GM12878 (cell line): ENCODE results near the gene PARP16. TPM values are rescaled to one million over a fixed set of nuclear protein-coding genes. Genes with fewer than 3 reads are reported as not detected.
A peak's percentile ranks its signal among the peaks of the same experiment; 100 is the strongest.

Source experiments
- CBX5 ChIP-seq: sonication (generic); IDR thresholded peaks from 2 replicates; pipeline ENCODE4 v1.6.1; 2016; ENCODE audit warnings: low read depth, moderate library complexity, mild to moderate bottlenecking, inconsistent platforms
- CHD2 ChIP-seq: IDR thresholded peaks from 2 replicates; pipeline ENCODE4 v1.6.1; 2011; ENCODE audit warnings: low read depth, low read length, improper control_type of control experiment, borderline replicate concordance
- E4F1 ChIP-seq: fragments of 450-650 bp; IDR thresholded peaks from 2 replicates; pipeline ENCODE4 v1.6.1; 2018; ENCODE audit warnings: borderline replicate concordance, mild to moderate bottlenecking; ENCODE audit not compliant: partially characterized antibody
- EGR1 ChIP-seq, 2 experiments: IDR thresholded peaks; 1 replicate in 1 of 2; 2 replicates in 1 of 2; pipeline ENCODE4 v1.6.1; 2011 to 2012; ENCODE audit warnings: low read depth in 2 of 2, low read length in 2 of 2, borderline replicate concordance in 1 of 2, mild to moderate bottlenecking in 1 of 2, moderate library complexity in 1 of 2
- EZH2 ChIP-seq: IDR thresholded peaks from 2 replicates; pipeline ENCODE4 v1.6.1; 2012; ENCODE audit warnings: low read depth, mild to moderate bottlenecking, control low read depth, inconsistent platforms, low read length, borderline replicate concordance; ENCODE audit not compliant: control insufficient read depth
- HCFC1 ChIP-seq: fragments of 150-350 bp; IDR thresholded peaks from 2 replicates; pipeline ENCODE4 v1.6.1; 2014; ENCODE audit warnings: low read length
- HDGF ChIP-seq: fragments of 450-650 bp; IDR thresholded peaks from 2 replicates; pipeline ENCODE4 v1.6.1; 2016; ENCODE audit warnings: antibody characterized with exemption
- IKZF1 ChIP-seq: fragments of 450-650 bp; conservative IDR thresholded peaks from 2 replicates; pipeline ENCODE4 v1.6.1; 2017; ENCODE audit warnings: antibody characterized with exemption, mild to moderate bottlenecking
- MEF2A ChIP-seq: IDR thresholded peaks from 2 replicates; pipeline ENCODE4 v1.6.1; 2011; ENCODE audit warnings: low read depth, mild to moderate bottlenecking, low read length, moderate library complexity; ENCODE audit not compliant: insufficient read depth
- MLLT1 ChIP-seq: fragments of 450-650 bp; IDR thresholded peaks from 2 replicates; pipeline ENCODE4 v1.6.1; 2016; ENCODE audit warnings: mild to moderate bottlenecking
- NR2C1 ChIP-seq: fragments of 450-650 bp; IDR thresholded peaks from 2 replicates; pipeline ENCODE4 v1.6.1; 2017; ENCODE audit warnings: antibody characterized with exemption, mild to moderate bottlenecking, moderate library complexity
- PRDM15 ChIP-seq: fragments of 450-650 bp; formaldehyde crosslinking; IDR thresholded peaks from 2 replicates; pipeline ENCODE4 v1.4.0; 2020; ENCODE audit warnings: mild to moderate bottlenecking, moderate library complexity
- RBBP5 ChIP-seq: fragments of 200-600 bp; sonication (generic); conservative IDR thresholded peaks from 2 replicates; pipeline ENCODE4 v1.6.1; 2016
- RCOR1 ChIP-seq: conservative IDR thresholded peaks from 2 replicates; pipeline ENCODE4 v1.6.1; 2012; ENCODE audit warnings: low read depth, low read length, improper control_type of control experiment
- RUNX3 ChIP-seq: IDR thresholded peaks from 2 replicates; pipeline ENCODE4 v1.6.1; 2012; ENCODE audit warnings: low read length, inconsistent platforms
- TCF3 ChIP-seq: IDR thresholded peaks from 2 replicates; pipeline ENCODE4 v1.6.1; 2012; ENCODE audit warnings: low read depth, mild to moderate bottlenecking, low read length, borderline replicate concordance; ENCODE audit not compliant: insufficient read depth
- TCF7 ChIP-seq: IDR thresholded peaks from 2 replicates; pipeline ENCODE4 v1.6.1; 2014; ENCODE audit warnings: antibody characterized with exemption, borderline replicate concordance
- USF2 ChIP-seq: IDR thresholded peaks from 2 replicates; pipeline ENCODE4 v1.6.1; 2011; ENCODE audit warnings: low read depth, low read length, improper control_type of control experiment, borderline replicate concordance
- YBX1 ChIP-seq: fragments of 450-650 bp; IDR thresholded peaks from 2 replicates; pipeline ENCODE4 v1.6.1; 2016; ENCODE audit warnings: antibody characterized with exemption
- ZNF207 ChIP-seq: fragments of 450-650 bp; IDR thresholded peaks from 2 replicates; pipeline ENCODE4 v1.6.1; 2014; ENCODE audit warnings: antibody characterized with exemption, mild to moderate bottlenecking, borderline replicate concordance
- ZSCAN29 ChIP-seq: fragments of 450-650 bp; IDR thresholded peaks from 2 replicates; pipeline ENCODE4 v1.6.1; 2017; ENCODE audit warnings: mild to moderate bottlenecking, moderate library complexity
- polyA plus RNA-seq, 11 experiments: library from polyadenylated mRNA; depleted of rRNA in 4 of 11; unstranded in 6 of 11; stranded (reverse) in 5 of 11; fragments of >200 nt; fragmentation: Nextera tagmentation in 4 of 11; fragmentation: Illumina TruSeq in 1 of 11; extraction: Ambion mirVana in 4 of 11; extraction: Trizol in 1 of 11; gene quantifications; 1 replicate in 1 of 11; 2 replicates in 10 of 11; pipeline versions ENCODE4 v1.2.1 to v1.2.3, GENCODE V29; 2011 to 2016; ENCODE audit warnings: inconsistent platforms in 2 of 11, missing spikeins in 2 of 11, low read depth in 1 of 11
- total RNA-seq, 4 experiments: library from RNA; depleted of rRNA in 3 of 4; stranded (reverse); fragments of >200 nt in 3 of 4; fragmentation: Illumina TruSeq in 1 of 4; extraction: Trizol in 1 of 4; gene quantifications; 2 replicates each; pipeline versions ENCODE4 v1.2.1 to v1.2.3, GENCODE V29; 2013 to 2021

Gene PARP16
- total and polyA plus RNA-seq, 10 of the 15 experiments (the other 5 are each of a cell fraction or from before 2014, with no cell fraction given), result 4.9 to 15.7 (median 9.9) TPM

- TF ChIP-seq PRDM15 (CRISPR knock-in tag), result no peak
- TF ChIP-seq EZH2, result no peak
- TF ChIP-seq CHD2, result peak; percentile 41; the same call in 1 of the 2 replicates
- TF ChIP-seq E4F1, result no peak
- TF ChIP-seq YBX1, result no peak
- TF ChIP-seq USF2, result no peak
- no peak for TF ChIP-seq MLLT1
- peak; percentile 67 for TF ChIP-seq IKZF1
- TF ChIP-seq RUNX3, result no peak
- no peak for TF ChIP-seq MEF2A
- TF ChIP-seq HCFC1, result no peak; the same call in 1 of the 2 replicates
- no peak; the same call in 1 of the 2 replicates for TF ChIP-seq ZNF207
- no peak for TF ChIP-seq TCF7
- no peak for TF ChIP-seq HDGF
- TF ChIP-seq RCOR1, result no peak
- no peak for TF ChIP-seq ZSCAN29
- TF ChIP-seq CBX5, result no peak
- 0 out of 3 replicates have a peak, but pooled peaks of 1 of the 2 experiments have one; percentile 32 for TF ChIP-seq EGR1 (IDR thresholded peaks at IDR 0.05; ENCODE audit: borderline replicate concordance in 1 of 2, low read depth in 2 of 2, low read length in 2 of 2)
- TF ChIP-seq RBBP5, result no peak
- TF ChIP-seq TCF3, result peak; percentile 85
- TF ChIP-seq NR2C1, result no peak
Observed at GRCh38 chr15:65286704-65287519, at the start of gene PARP16 (continued).
